CD4-positive, alpha-beta T cell (primary cell): ENCODE measurements around the gene VPS39. TPM values are rescaled to one million over a fixed set of nuclear protein-coding genes. Genes with fewer than 3 reads are reported as not detected.
A peak's percentile ranks its signal among the peaks of the same experiment; 100 is the strongest.

Source experiments
- ATAC-seq: fragments of 200-7000 bp; cut with Tn5 transposase; one replicate; pipeline ENCODE4 v1.10.0; 2022; ENCODE audit warnings: mild to moderate bottlenecking; ENCODE audit not compliant: poor library complexity
- CTCF ChIA-PET: fragments of 350-600 bp; sonication (Branson Sonifier 250); formaldehyde crosslinking; loops from one replicate; lab custom pipeline; 2021; ENCODE audit warnings: antibody characterized with exemption, inconsistent platforms; lab: Charles Lee
- POLR2A ChIA-PET: fragments of 350-600 bp; sonication (Branson Sonifier 250); formaldehyde crosslinking; loops from one replicate; lab custom pipeline; 2021; ENCODE audit warnings: antibody characterized with exemption, inconsistent platforms; lab: Charles Lee
- DNase-seq, 14 experiments: peaks; one replicate each; pipeline ENCODE4 v3.0.0-alpha.2; 2013 to 2020; ENCODE audit warnings: mixed read lengths in 2 of 14
- H3K27ac ChIP-seq, 2 donors: one replicate each; pipeline versions ENCODE4 v1.5.1 to v1.7.0; 2013; ENCODE audit warnings: low read length in 2 of 2, low read depth in 1 of 2, mild to moderate bottlenecking in 1 of 2
- H3K27me3 ChIP-seq, 2 experiments: 1 replicate in 1 of 2; 2 replicates in 1 of 2; pipeline versions ENCODE4 v1.6.1 to v1.7.0; 2013; ENCODE audit warnings: low read length in 2 of 2, control low read depth in 1 of 2, mild to moderate bottlenecking in 1 of 2, moderate library complexity in 1 of 2; ENCODE audit not compliant: insufficient read depth in 2 of 2, control insufficient read depth in 1 of 2
- H3K36me3 ChIP-seq: one replicate; pipeline ENCODE4 v1.6.1; 2013; ENCODE audit warnings: low read length, control low read depth; ENCODE audit not compliant: insufficient read depth
- H3K4me1 ChIP-seq: one replicate; pipeline ENCODE4 v1.6.1; 2013; ENCODE audit warnings: low read length, control low read depth; ENCODE audit not compliant: insufficient read depth
- H3K4me3 ChIP-seq: one replicate; pipeline ENCODE4 v1.5.1; 2013; ENCODE audit warnings: mild to moderate bottlenecking, low read length, moderate library complexity
- H3K9me3 ChIP-seq, 2 experiments: 1 replicate in 1 of 2; 2 replicates in 1 of 2; pipeline versions ENCODE4 v1.6.1 to v1.7.0; 2013; ENCODE audit warnings: low read length in 2 of 2, mild to moderate bottlenecking in 2 of 2, control low read depth in 1 of 2, moderate library complexity in 1 of 2; ENCODE audit not compliant: control insufficient read depth in 1 of 2, insufficient read depth in 1 of 2
- H3K27ac Mint-ChIP-seq: one replicate; pipeline ENCODE4 v1.8.0; 2020; ENCODE audit warnings: mixed read lengths
- H3K27me3 Mint-ChIP-seq: one replicate; pipeline ENCODE4 v1.8.0; 2021; ENCODE audit warnings: mixed read lengths
- H3K36me3 Mint-ChIP-seq: one replicate; pipeline ENCODE4 v1.8.0; 2021; ENCODE audit warnings: low read depth, mixed read lengths
- H3K4me1 Mint-ChIP-seq: one replicate; pipeline ENCODE4 v1.8.0; 2021; ENCODE audit warnings: low read depth, mixed read lengths
- H3K4me3 Mint-ChIP-seq: one replicate; pipeline ENCODE4 v1.8.0; 2020; ENCODE audit warnings: mild to moderate bottlenecking, mixed read lengths
- H3K9me3 Mint-ChIP-seq: one replicate; pipeline ENCODE4 v1.8.0; 2020; ENCODE audit warnings: mixed read lengths
- intact Hi-C, 2 experiments: fragments of 100-400 bp; cut with DNase I in 1 of 2; cut with micrococcal nuclease in 1 of 2; formaldehyde crosslinking; loops; one replicate each; pipeline versions ENCODE4 v1.15.1 to v1.9.0; 2023 to 2025; cut with DNase I, micrococcal nuclease
- total RNA-seq, 174 experiments: library from RNA in 2 of 174; stranded (reverse) in 2 of 174; gene quantifications; one replicate each; pipeline ENCODE4 v1.2.3 and lab custom pipeline; 2021 to 2026
- TF ChIP-seq, protein P1 (sequence below): fragments of 200-600 bp; IDR thresholded peaks from one replicate; pipeline ENCODE4 v1.8.0; 2022; ENCODE audit warnings: antibody characterized with exemption, mild to moderate bottlenecking

The VPS39 gene
- total RNA-seq, 2 experiments from 2014 or later: 73.4 to 82.5 TPM

DNA sequence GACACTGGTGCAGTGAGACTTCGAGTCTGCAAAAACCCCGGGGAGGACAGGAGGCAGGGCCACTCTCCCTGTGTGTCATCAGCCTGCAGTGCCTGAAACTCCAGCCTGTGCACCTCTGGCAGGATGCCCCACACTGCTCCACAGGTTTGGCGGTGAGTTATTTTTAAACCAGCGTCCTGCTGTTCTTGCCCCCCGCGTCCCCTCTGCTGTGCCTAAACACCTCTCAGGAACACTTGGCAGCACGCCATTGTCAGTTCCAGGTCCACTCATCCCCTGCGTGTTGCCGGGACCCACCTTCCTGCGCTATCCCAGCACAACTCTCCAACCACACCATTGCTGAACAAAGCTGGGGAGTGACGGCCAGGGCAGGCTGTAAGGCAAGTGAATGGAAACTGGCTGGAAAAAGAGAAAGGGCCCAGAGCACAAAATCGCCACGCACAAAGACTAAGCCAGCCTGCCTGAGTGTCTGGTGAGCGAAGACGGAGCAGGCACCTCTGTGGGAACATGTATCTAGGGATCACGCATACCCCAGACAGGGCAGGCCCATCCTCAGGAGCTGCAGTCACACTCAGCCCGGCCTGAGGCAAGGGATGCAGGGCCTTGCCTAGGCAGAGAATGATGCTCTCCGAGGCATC is 48.6 kb downstream of the VPS39 start:
- ChIA-PET CTCF (no interaction called here), POLR2A (no interaction called here)
- peaks cover 53% of the 10 kb centered on the region for H3K36me3 ChIP-seq
- no peak overlapping the region for H3K4me3 Mint-ChIP-seq
- peaks cover 50% of the 10 kb centered on the region for H3K36me3 Mint-ChIP-seq
- H3K27me3 ChIP-seq: no peaks in the 10 kb centered on the region
- no peak for ATAC-seq
- no peaks in the 10 kb centered on the region for H3K4me1 ChIP-seq
- H3K4me1 Mint-ChIP-seq: no peaks in the 10 kb centered on the region
- TF ChIP-seq, protein P1, sequence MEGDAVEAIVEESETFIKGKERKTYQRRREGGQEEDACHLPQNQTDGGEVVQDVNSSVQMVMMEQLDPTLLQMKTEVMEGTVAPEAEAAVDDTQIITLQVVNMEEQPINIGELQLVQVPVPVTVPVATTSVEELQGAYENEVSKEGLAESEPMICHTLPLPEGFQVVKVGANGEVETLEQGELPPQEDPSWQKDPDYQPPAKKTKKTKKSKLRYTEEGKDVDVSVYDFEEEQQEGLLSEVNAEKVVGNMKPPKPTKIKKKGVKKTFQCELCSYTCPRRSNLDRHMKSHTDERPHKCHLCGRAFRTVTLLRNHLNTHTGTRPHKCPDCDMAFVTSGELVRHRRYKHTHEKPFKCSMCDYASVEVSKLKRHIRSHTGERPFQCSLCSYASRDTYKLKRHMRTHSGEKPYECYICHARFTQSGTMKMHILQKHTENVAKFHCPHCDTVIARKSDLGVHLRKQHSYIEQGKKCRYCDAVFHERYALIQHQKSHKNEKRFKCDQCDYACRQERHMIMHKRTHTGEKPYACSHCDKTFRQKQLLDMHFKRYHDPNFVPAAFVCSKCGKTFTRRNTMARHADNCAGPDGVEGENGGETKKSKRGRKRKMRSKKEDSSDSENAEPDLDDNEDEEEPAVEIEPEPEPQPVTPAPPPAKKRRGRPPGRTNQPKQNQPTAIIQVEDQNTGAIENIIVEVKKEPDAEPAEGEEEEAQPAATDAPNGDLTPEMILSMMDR: no peak
- H3K9me3 ChIP-seq: no peaks in the 10 kb centered on the region
- H3K4me3 ChIP-seq: no peak overlapping the region
- no peaks in the 10 kb centered on the region for H3K27me3 Mint-ChIP-seq
- intact Hi-C loops: no loop called here
- H3K9me3 Mint-ChIP-seq: no peaks in the 10 kb centered on the region
- no peak overlapping the region for H3K27ac ChIP-seq
- DNase-seq: no peak
- no peak overlapping the region for H3K27ac Mint-ChIP-seq

DNA sequence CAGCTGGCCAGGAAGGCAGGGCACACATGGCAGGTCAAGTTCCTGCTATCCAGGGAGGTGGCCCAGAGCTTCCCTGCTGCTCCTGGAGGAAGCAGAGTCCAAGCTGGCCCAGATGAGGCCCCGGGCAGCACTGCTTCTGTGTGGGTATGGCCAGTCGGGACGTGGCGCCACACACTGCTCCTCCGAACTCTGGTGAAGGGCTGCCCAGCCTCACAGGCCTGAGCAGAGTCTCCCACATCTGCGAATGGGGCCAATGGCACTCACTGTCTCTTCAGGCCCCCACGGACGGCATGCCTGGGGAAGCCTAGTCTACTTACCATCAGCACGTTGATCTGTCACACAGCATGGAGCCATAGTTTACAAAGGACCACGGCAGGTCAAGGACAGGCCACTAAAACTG is 49.2 kb downstream of the VPS39 start:
- Histone ChIP-seq H3K4me1 (no peaks in the 10 kb centered on the region), H3K4me3 (no peak overlapping the region), H3K9me3 (no peaks in the 10 kb centered on the region), H3K27me3 (no peaks in the 10 kb centered on the region), H3K36me3 (peaks cover 47% of the 10 kb centered on the region), H3K27ac (no peak overlapping the region)
- H3K36me3 Mint-ChIP-seq: peaks cover 44% of the 10 kb centered on the region
- H3K4me1 Mint-ChIP-seq: no peaks in the 10 kb centered on the region
- ATAC-seq: no peak
- no peak overlapping the region for H3K4me3 Mint-ChIP-seq
- H3K27me3 Mint-ChIP-seq: no peaks in the 10 kb centered on the region
- POLR2A ChIA-PET: no interaction called here
- no peak for DNase-seq
- no peak overlapping the region for H3K27ac Mint-ChIP-seq
- TF ChIP-seq, protein P1: no peak
- intact Hi-C loops: no loop called here
- no peaks in the 10 kb centered on the region for H3K9me3 Mint-ChIP-seq
- CTCF ChIA-PET: no interaction called here

DNA sequence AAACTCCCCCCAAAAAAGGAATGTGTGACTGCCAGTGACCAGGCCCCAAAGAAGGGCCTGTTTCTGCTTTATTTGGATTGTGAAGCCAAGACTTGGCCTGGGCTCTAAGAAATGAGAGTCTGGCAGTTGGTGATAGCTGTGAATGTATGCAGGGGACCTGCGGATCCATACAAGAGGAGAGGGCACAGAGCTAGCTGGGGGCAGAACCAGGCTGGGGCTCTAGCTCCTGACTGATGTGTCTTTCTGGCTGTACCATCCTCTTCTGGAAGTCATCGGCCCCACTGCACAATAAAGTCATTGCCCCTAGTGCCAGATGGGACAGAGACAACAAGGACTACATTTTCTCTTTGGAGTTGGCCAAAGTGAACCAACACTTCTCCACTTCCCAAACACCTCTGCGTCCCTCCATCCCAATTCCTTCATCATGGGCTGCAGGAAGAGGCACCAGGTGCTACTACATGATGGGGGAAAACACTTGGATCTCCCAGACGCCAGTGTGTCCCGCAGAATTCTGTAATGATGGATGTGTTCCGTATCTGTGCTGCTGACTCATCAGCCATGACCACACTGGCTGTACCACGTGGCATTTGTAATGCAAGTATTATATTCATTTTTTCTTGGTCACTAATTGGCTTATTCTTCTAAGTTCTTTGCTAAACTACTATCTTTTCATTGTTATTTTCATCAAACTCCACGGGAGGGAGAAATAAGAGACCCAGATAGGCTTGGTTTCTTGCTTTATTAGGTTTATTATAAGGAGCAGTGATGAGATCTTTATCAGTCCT is 49.9 kb downstream of the VPS39 start:
- H3K4me3 Mint-ChIP-seq: no peak overlapping the region

More for the DNA sequence above, 49.9 kb downstream of the VPS39 start:
- H3K4me1 Mint-ChIP-seq: no peaks in the 10 kb centered on the region
- no peaks in the 10 kb centered on the region for H3K27me3 Mint-ChIP-seq
- no peaks in the 10 kb centered on the region for H3K27me3 ChIP-seq
- no peaks in the 10 kb centered on the region for H3K9me3 ChIP-seq
- H3K9me3 Mint-ChIP-seq: no peaks in the 10 kb centered on the region
- POLR2A ChIA-PET: no interaction called here
- no peak overlapping the region for H3K27ac ChIP-seq
- CTCF ChIA-PET: no interaction called here
- ATAC-seq (no peak), DNase-seq (peak in 1 of 14 experiments; percentile 12)
- TF ChIP-seq, protein P1: no peak
- no peaks in the 10 kb centered on the region for H3K4me1 ChIP-seq
- no peak overlapping the region for H3K4me3 ChIP-seq
- peaks cover 37% of the 10 kb centered on the region for H3K36me3 Mint-ChIP-seq
- H3K36me3 ChIP-seq: peaks cover 39% of the 10 kb centered on the region
- intact Hi-C loops: no loop called here
- H3K27ac Mint-ChIP-seq: no peak overlapping the region
